Nucleus accumbens (tissue), 56 donors: ENCODE data around the gene SYNRG.
"Not testable (repeated sequence)": the region's sequence is repeated elsewhere in the genome, so short reads cannot be mapped to it uniquely, and the experiment has no call there.

Experiments
- DNase-seq, 56 donors: peaks; one replicate each; lab custom pipeline; 2025; lab: John Stamatoyannopoulos, UW

SYNRG gene

GRCh38 chr17:37609170-37610040 is at the start of gene SYNRG:
TSS of gene SYNRG (minus strand) at chr17:37609418. CDS start at chr17:37609355, 63 bp downstream.
- DNase-seq = peak; percentile 58 to 99 (median 94)

- no peak for DNase-seq
Observed at GRCh38 chr17:37657202-37657601, 48.0 kb upstream of the SYNRG start.

GRCh38 chr17:37651849-37652248 is 42.6 kb upstream of the SYNRG start:
- no peak for DNase-seq

GRCh38 chr17:37650419-37651003 is 41.3 kb upstream of the SYNRG start:
- peak in 11 of 56 donors; percentile 0 to 49 (median 3) for DNase-seq

GRCh38 chr17:37648555-37648954 is 39.3 kb upstream of the SYNRG start:
- no peak for DNase-seq

- no peak for DNase-seq
Observed at GRCh38 chr17:37647856-37648255, 38.6 kb upstream of the SYNRG start.

- DNase-seq = no peak
Observed at GRCh38 chr17:37643869-37644268, 34.7 kb upstream of the SYNRG start.

GRCh38 chr17:37643118-37643766 is 34.0 kb upstream of the SYNRG start, which contains the start of gene DDX52:
TSS of gene DDX52 (minus strand) at chr17:37643446. CDS start at chr17:37643420, 26 bp downstream.
- DNase-seq = peak in 55 of 56 donors; percentile 8 to 91 (median 77)

GRCh38 chr17:37642681-37643080 is 33.5 kb upstream of the SYNRG start:
- DNase-seq = no peak

- no peak for DNase-seq
Observed at GRCh38 chr17:37640015-37640414, 30.8 kb upstream of the SYNRG start.

GRCh38 chr17:37637956-37638355 is 28.7 kb upstream of the SYNRG start:
- no peak for DNase-seq

GRCh38 chr17:37616430-37616829 is 7.2 kb upstream of the SYNRG start:
- not testable (repeated sequence) for DNase-seq

- DNase-seq = no peak
Observed at GRCh38 chr17:37614823-37615222, 5.6 kb upstream of the SYNRG start.

- DNase-seq = no peak
Observed at GRCh38 chr17:37614391-37614790, 5.2 kb upstream of the SYNRG start.

GRCh38 chr17:37610971-37611370 is 1.8 kb upstream of the SYNRG start:
- no peak for DNase-seq

- DNase-seq = not testable (repeated sequence)
Observed at GRCh38 chr17:37610041-37610420, 813 bp upstream of the SYNRG start.

- peak in 17 of 56 donors; percentile 25 to 69 (median 45) for DNase-seq
Observed at GRCh38 chr17:37608351-37609169, 658 bp downstream of the SYNRG start.

- no peak for DNase-seq
Observed at GRCh38 chr17:37607637-37608331, 1.4 kb downstream of the SYNRG start.

GRCh38 chr17:37605813-37606505 is 3.3 kb downstream of the SYNRG start:
- DNase-seq = no peak
